B cell (primary cell): ENCODE measurements around the gene GALNT17. TPM values are rescaled to one million over a fixed set of nuclear protein-coding genes. Genes with fewer than 3 reads are reported as not detected.

Experiments used
- ATAC-seq: fragments of 200-7000 bp; cut with Tn5 transposase; one replicate; pipeline ENCODE4 v1.10.0; 2021; ENCODE audit warnings: low read depth, mild to moderate bottlenecking, moderate number of reproducible peaks, moderate library complexity
- CTCF ChIA-PET: fragments of 350-600 bp; sonication (Branson Sonifier 250); formaldehyde crosslinking; loops from one replicate; lab custom pipeline; 2021; ENCODE audit warnings: antibody characterized with exemption, inconsistent platforms; lab: Charles Lee
- POLR2A ChIA-PET: fragments of 350-600 bp; sonication (Branson Sonifier 250); formaldehyde crosslinking; loops from one replicate; lab custom pipeline; 2021; ENCODE audit warnings: antibody characterized with exemption; lab: Charles Lee
- DNase-seq: peaks from one replicate; pipeline ENCODE4 v3.0.0; 2013
- H2AFZ ChIP-seq: 2 replicates; pipeline ENCODE4 v1.6.1; 2012; ENCODE audit warnings: mild to moderate bottlenecking, low read depth, low read length; ENCODE audit not compliant: insufficient read depth, poor library complexity, severe bottlenecking
- H3K27ac ChIP-seq, 2 donors: 1 replicate in 1 of 2; 2 replicates in 1 of 2; pipeline ENCODE4 v1.5.1; 2012 to 2013; ENCODE audit warnings: low read length in 2 of 2, mild to moderate bottlenecking in 2 of 2, moderate library complexity in 1 of 2
- H3K27me3 ChIP-seq, 4 experiments: fragments of 200-600 bp in 1 of 4; sonication (generic) in 1 of 4; replicated peaks in 1 of 4; 1 replicate in 2 of 4; 2 replicates in 2 of 4; pipeline versions ENCODE4 v1.6.1 to v1.7.0; 2013 to 2016; ENCODE audit warnings: low read length in 3 of 4, mild to moderate bottlenecking in 2 of 4, mixed read lengths in 1 of 4, moderate library complexity in 1 of 4; ENCODE audit not compliant: insufficient read depth in 4 of 4, control insufficient read depth in 3 of 4; ENCODE audit errors: control extremely low read depth in 1 of 4
- H3K36me3 ChIP-seq, 2 experiments: replicated peaks in 1 of 2; 1 replicate in 1 of 2; 2 replicates in 1 of 2; pipeline versions ENCODE4 v1.6.1 to v1.7.1; 2013; ENCODE audit warnings: low read length in 1 of 2; ENCODE audit not compliant: insufficient read depth in 2 of 2, control insufficient read depth in 1 of 2; ENCODE audit errors: control extremely low read depth in 1 of 2, extremely low read depth in 1 of 2
- H3K4me1 ChIP-seq, 2 donors: fragments of 200-600 bp in 1 of 2; sonication (generic) in 1 of 2; 1 replicate in 1 of 2; 2 replicates in 1 of 2; pipeline versions ENCODE4 v1.5.1 to v1.6.1; 2013 to 2017; ENCODE audit warnings: low read length in 2 of 2; ENCODE audit not compliant: control insufficient read depth in 2 of 2, insufficient read depth in 2 of 2
- H3K4me2 ChIP-seq: replicated peaks from 2 replicates; pipeline ENCODE3; 2012; ENCODE audit warnings: mild to moderate bottlenecking, low read depth, low read length; ENCODE audit not compliant: poor library complexity, severe bottlenecking
- H3K4me3 ChIP-seq, 5 experiments: fragments of 200-600 bp in 1 of 5; sonication (generic) in 1 of 5; 1 replicate in 3 of 5; 2 replicates in 2 of 5; pipeline versions ENCODE4 v1.5.1 to v1.7.0; 2011 to 2016; ENCODE audit warnings: low read length in 4 of 5, mild to moderate bottlenecking in 4 of 5, low read depth in 2 of 5, control low read depth in 1 of 5, moderate library complexity in 1 of 5; ENCODE audit not compliant: insufficient read depth in 1 of 5; ENCODE audit errors: control extremely low read depth in 1 of 5, extremely low read depth in 1 of 5
- H3K79me2 ChIP-seq: fragments of 200-600 bp; sonication (generic); one replicate; pipeline ENCODE4 v1.6.0; 2016; ENCODE audit warnings: low read length; ENCODE audit not compliant: control insufficient read depth, insufficient read depth
- H3K9ac ChIP-seq: fragments of 200-600 bp; sonication (generic); 2 replicates; pipeline ENCODE4 v1.6.1; 2017; ENCODE audit warnings: mild to moderate bottlenecking, low read length, moderate library complexity
- H3K9me3 ChIP-seq, 3 donors: one replicate each; pipeline versions ENCODE4 v1.6.1 to v1.7.1; 2013; ENCODE audit warnings: low read length in 2 of 3; ENCODE audit not compliant: control insufficient read depth in 2 of 3, insufficient read depth in 1 of 3; ENCODE audit errors: control extremely low read depth in 1 of 3
- H4K20me1 ChIP-seq: 2 replicates; pipeline ENCODE4 v1.6.0; 2012; ENCODE audit warnings: mild to moderate bottlenecking, low read length; ENCODE audit not compliant: insufficient read depth, control insufficient read depth, poor library complexity, severe bottlenecking
- H3K27ac Mint-ChIP-seq: one replicate; pipeline ENCODE4 v1.8.0; 2021; ENCODE audit warnings: mixed read lengths
- H3K27me3 Mint-ChIP-seq: one replicate; pipeline ENCODE4 v1.8.0; 2021; ENCODE audit warnings: mixed read lengths
- H3K4me1 Mint-ChIP-seq: one replicate; pipeline ENCODE4 v1.8.0; 2021; ENCODE audit warnings: mixed read lengths
- H3K4me3 Mint-ChIP-seq: one replicate; pipeline ENCODE4 v1.8.0; 2021; ENCODE audit warnings: mixed read lengths
- H3K9me3 Mint-ChIP-seq: one replicate; pipeline ENCODE4 v1.8.0; 2022; ENCODE audit warnings: mixed read lengths; ENCODE audit not compliant: insufficient read depth
- EZH2 ChIP-seq: IDR thresholded peaks from 2 replicates; pipeline ENCODE4 v1.6.1; 2012; ENCODE audit warnings: borderline replicate concordance, low read depth, mild to moderate bottlenecking, moderate library complexity, low read length; ENCODE audit not compliant: insufficient read depth, poor library complexity, severe bottlenecking
- WGBS: methylation state at CpG from one replicate; pipeline ENCODE4 v1.1.5; 2013; ENCODE audit warnings: missing lambda C conversion rate; ENCODE audit not compliant: insufficient coverage; 5-methylcytosine and 5-hydroxymethylcytosine counted together
- intact Hi-C: fragments of 100-400 bp; cut with micrococcal nuclease; formaldehyde crosslinking; loops from one replicate; pipeline ENCODE4 v1.10.0; 2022
- polyA plus RNA-seq: library from polyadenylated mRNA; depleted of rRNA; stranded (reverse); fragments of >200 nt; gene quantifications from 2 replicates; pipeline ENCODE4 v1.2.3, GENCODE V29; 2012
- total RNA-seq, 2 donors: library from RNA; stranded (reverse); fragments of 120-200 nt in 1 of 2; gene quantifications; 1 replicate in 1 of 2; 2 replicates in 1 of 2; pipeline versions ENCODE4 v1.2.3 to v1.2.4, GENCODE V29; 2013 to 2022
- TF ChIP-seq, protein P1 (sequence below): fragments of 200-600 bp; IDR thresholded peaks from one replicate; pipeline ENCODE4 v1.8.0; 2022; ENCODE audit warnings: antibody characterized with exemption, mild to moderate bottlenecking

Gene GALNT17
- total and polyA plus RNA-seq, 2 donors (not counting 1 experiment from before 2014, with no cell fraction given) = not detected

DNA sequence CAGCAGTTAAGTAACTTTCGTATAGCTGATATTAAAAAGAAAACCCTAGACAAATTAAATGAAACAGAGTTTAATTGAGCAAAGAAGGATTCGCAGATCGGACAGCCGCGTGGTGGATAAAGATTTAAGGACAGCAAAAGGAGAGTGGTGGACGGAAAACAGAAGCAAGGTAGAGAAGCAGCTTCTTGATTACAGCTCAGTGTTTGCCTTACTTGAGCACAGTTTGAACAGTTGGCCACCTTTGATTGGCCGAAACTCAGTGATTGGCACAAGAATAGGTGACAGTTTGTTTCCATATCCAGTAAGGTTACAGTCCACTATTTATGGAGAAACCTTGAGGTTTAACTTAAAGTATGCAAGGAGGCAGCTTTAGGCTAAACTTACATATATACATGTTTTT lies 231.7 kb downstream of the GALNT17 start:
- intact Hi-C loops = no loop called here
- no peak for ATAC-seq
- POLR2A ChIA-PET = no interaction called here

DNA sequence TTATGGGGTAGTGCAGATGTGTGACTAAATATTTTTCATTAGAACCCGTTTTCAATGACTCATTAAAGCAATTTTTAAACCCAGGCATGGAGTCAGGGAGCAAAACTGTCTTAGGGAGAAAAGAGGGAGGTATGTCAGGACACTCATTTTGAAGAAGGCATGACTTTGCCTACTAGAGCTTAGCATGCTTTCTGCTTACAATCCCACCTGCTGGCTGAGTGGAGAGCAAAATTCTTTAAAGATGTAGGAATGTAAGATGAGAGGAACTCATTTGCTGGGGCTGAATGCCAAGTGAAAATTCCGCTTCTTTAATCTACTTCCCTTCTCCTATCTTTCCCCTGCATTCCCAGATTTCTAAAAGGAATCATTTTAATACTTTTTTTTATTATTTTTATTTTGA lies 232.6 kb downstream of the GALNT17 start:
- CTCF ChIA-PET = no interaction called here
- no peak overlapping the region for H3K4me3 Mint-ChIP-seq
- ATAC-seq (no peak), DNase-seq (no peak)
- H3K27me3 Mint-ChIP-seq = no peaks in the 10 kb centered on the region
- TF ChIP-seq EZH2 = no peak
- TF ChIP-seq, protein P1, sequence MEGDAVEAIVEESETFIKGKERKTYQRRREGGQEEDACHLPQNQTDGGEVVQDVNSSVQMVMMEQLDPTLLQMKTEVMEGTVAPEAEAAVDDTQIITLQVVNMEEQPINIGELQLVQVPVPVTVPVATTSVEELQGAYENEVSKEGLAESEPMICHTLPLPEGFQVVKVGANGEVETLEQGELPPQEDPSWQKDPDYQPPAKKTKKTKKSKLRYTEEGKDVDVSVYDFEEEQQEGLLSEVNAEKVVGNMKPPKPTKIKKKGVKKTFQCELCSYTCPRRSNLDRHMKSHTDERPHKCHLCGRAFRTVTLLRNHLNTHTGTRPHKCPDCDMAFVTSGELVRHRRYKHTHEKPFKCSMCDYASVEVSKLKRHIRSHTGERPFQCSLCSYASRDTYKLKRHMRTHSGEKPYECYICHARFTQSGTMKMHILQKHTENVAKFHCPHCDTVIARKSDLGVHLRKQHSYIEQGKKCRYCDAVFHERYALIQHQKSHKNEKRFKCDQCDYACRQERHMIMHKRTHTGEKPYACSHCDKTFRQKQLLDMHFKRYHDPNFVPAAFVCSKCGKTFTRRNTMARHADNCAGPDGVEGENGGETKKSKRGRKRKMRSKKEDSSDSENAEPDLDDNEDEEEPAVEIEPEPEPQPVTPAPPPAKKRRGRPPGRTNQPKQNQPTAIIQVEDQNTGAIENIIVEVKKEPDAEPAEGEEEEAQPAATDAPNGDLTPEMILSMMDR = no peak
- WGBS = no CpG with 5 or more reads among the region's 2 CpGs
- Histone ChIP-seq H3K79me2 (no peaks in the 10 kb centered on the region), H3K36me3 (no peaks in the 10 kb centered on the region), H3K4me1 (no peaks in the 10 kb centered on the region), H4K20me1 (no peaks in the 10 kb centered on the region), H3K9ac (no peak overlapping the region), H3K27me3 (no peaks in the 10 kb centered on the region), H3K4me3 (no peak overlapping the region), H3K4me2 (no peak overlapping the region), H3K9me3 (peaks cover 0 to 14% (median 3%) of the 10 kb centered on the region in 3 donors), H2AFZ (no peak overlapping the region), H3K27ac (no peak overlapping the region)
- POLR2A ChIA-PET = no interaction called here
- intact Hi-C loops = no loop called here
- H3K9me3 Mint-ChIP-seq = peaks cover 10% of the 10 kb centered on the region
- H3K4me1 Mint-ChIP-seq = no peaks in the 10 kb centered on the region
- no peak overlapping the region for H3K27ac Mint-ChIP-seq

More for the DNA sequence above, 231.7 kb downstream of the GALNT17 start:
- no peak overlapping the region for H3K27ac Mint-ChIP-seq
- no peaks in the 10 kb centered on the region for H3K27me3 Mint-ChIP-seq
- DNase-seq = no peak
- H3K27ac ChIP-seq = no peak overlapping the region
- H2AFZ ChIP-seq = no peak overlapping the region
- CTCF ChIA-PET = no interaction called here
- H4K20me1 ChIP-seq = no peaks in the 10 kb centered on the region
- no peak overlapping the region for H3K9ac ChIP-seq
- H3K4me1 Mint-ChIP-seq = no peaks in the 10 kb centered on the region
- no peak overlapping the region for H3K4me3 Mint-ChIP-seq
- H3K27me3 ChIP-seq = no peaks in the 10 kb centered on the region
- no peaks in the 10 kb centered on the region for H3K36me3 ChIP-seq
- WGBS = 95% methylated on average over 5 of the region's 7 CpGs
- H3K4me1 ChIP-seq = no peaks in the 10 kb centered on the region
- no peak overlapping the region for H3K4me3 ChIP-seq
- H3K79me2 ChIP-seq = no peaks in the 10 kb centered on the region
- H3K4me2 ChIP-seq = no peak overlapping the region
- H3K9me3 Mint-ChIP-seq = peaks cover 8% of the 10 kb centered on the region
- peaks cover 0 to 15% (median 3%) of the 10 kb centered on the region in 3 donors for H3K9me3 ChIP-seq
- TF ChIP-seq, protein P1 = no peak
- TF ChIP-seq EZH2 = no peak
